ENCODE data around the gene RHOU. TPM values are rescaled to one million over a fixed set of nuclear protein-coding genes. Genes with fewer than 3 reads are reported as not detected.

RHOU gene
- total and polyA plus RNA-seq, 11 donors: 1.3 to 20.5 (median 2.9) TPM

- intact Hi-C loops (cut with DNase I): loop anchor here in 3 of 10 donors (10.0 kb wide), 2 partner anchors 457 to 527 kb away; no protein-coding TSS in a partner anchor
- DNase-seq (peak in 3 of 5 donors; percentile 32 to 60 (median 34)), ATAC-seq (peak in 2 of 4 donors; percentile 9 to 76)
- Histone ChIP-seq H3K4me3 (no peak overlapping the region), H3K4me1 (peaks cover 0 to 14% (median 0%) of the 10 kb centered on the region in 12 donors), H3K36me3 (no peaks in the 10 kb centered on the region), H3K9me3 (peaks cover 0 to 3% (median 0%) of the 10 kb centered on the region in 12 donors), H3K27ac (no peak overlapping the region), H3K27me3 (no peaks in the 10 kb centered on the region)
- WGBS, 4 donors: 34 to 46% (median 43%) methylated on average over 6 of the region's 6 CpGs
- TF ChIP-seq CTCF (IDR thresholded peaks at IDR 0.05) (no peak), POLR2A (IDR thresholded peaks at IDR 0.05) (no peak)
Measured at GRCh38 chr1:228697207-228698016, 37.9 kb upstream of the RHOU start.

- Histone ChIP-seq H3K9me3 (peaks cover 0 to 4% (median 0%) of the 10 kb centered on the region in 12 donors), H3K27ac (no peak overlapping the region), H3K4me3 (no peak overlapping the region), H3K27me3 (no peaks in the 10 kb centered on the region), H3K36me3 (no peaks in the 10 kb centered on the region), H3K4me1 (peaks cover 0 to 13% (median 0%) of the 10 kb centered on the region in 12 donors)
- ATAC-seq (no peak), DNase-seq (no peak)
- WGBS, 4 donors: 84 to 92% (median 87%) methylated on average over 1 of the region's 1 CpG
- TF ChIP-seq POLR2A (IDR thresholded peaks at IDR 0.05) (no peak), CTCF (IDR thresholded peaks at IDR 0.05) (no peak)
- intact Hi-C loops (cut with DNase I): loop anchor here in 3 of 10 donors (10.0 kb wide), 2 partner anchors 457 to 527 kb away; no protein-coding TSS in a partner anchor
Measured at GRCh38 chr1:228698017-228698329, 37.3 kb upstream of the RHOU start.

- intact Hi-C loops (cut with DNase I): no loop called here
- no peak overlapping the region for H3K4me3 ChIP-seq
- DNase-seq: no peak
- ATAC-seq: no peak
- H3K27ac ChIP-seq: no peak overlapping the region
- no peaks in the 10 kb centered on the region for H3K27me3 ChIP-seq
- H3K4me1 ChIP-seq: peaks cover 0 to 6% (median 0%) of the 10 kb centered on the region in 12 donors
- H3K36me3 ChIP-seq: no peaks in the 10 kb centered on the region
- 86 to 97% (median 89%) methylated on average over 1 of the region's 1 CpG for WGBS, 4 donors
- TF ChIP-seq CTCF (IDR thresholded peaks at IDR 0.05) (no peak), POLR2A (IDR thresholded peaks at IDR 0.05) (no peak)
- H3K9me3 ChIP-seq: peaks cover 0 to 4% (median 0%) of the 10 kb centered on the region in 12 donors
Measured at GRCh38 chr1:228702433-228702832, 32.8 kb upstream of the RHOU start.

- no peaks in the 10 kb centered on the region for H3K36me3 ChIP-seq
- no peaks in the 10 kb centered on the region for H3K27me3 ChIP-seq
- intact Hi-C loops (cut with DNase I): no loop called here
- no peak overlapping the region for H3K27ac ChIP-seq
- H3K4me3 ChIP-seq: no peak overlapping the region
- DNase-seq (no peak), ATAC-seq (no peak)
- TF ChIP-seq CTCF (IDR thresholded peaks at IDR 0.05) (no peak), POLR2A (IDR thresholded peaks at IDR 0.05) (no peak)
- WGBS, 4 donors: 95 to 98% (median 96%) methylated on average over 4 of the region's 4 CpGs
- H3K9me3 ChIP-seq: peaks cover 0 to 4% (median 0%) of the 10 kb centered on the region in 12 donors
- no peaks in the 10 kb centered on the region for H3K4me1 ChIP-seq
Measured at GRCh38 chr1:228706305-228706704, 29.0 kb upstream of the RHOU start.
